Embryonic facial prominence (tissue), 1 donor: Measurements from ENCODE around the gene ATRN.
"Not testable (repeated sequence)": the region's sequence is repeated elsewhere in the genome, so short reads cannot be mapped to it uniquely, and the experiment has no call there.

ENCODE experiments used
- DNase-seq: peaks from one replicate; pipeline ENCODE4 v3.0.0-alpha.2; 2016; ENCODE audit errors: extremely low spot score

Gene ATRN

GRCh38 chr20:3515379-3516170, 44.8 kb downstream of the ATRN start:
- no peak for DNase-seq

GRCh38 chr20:3521852-3522740, 51.3 kb downstream of the ATRN start:
- no peak for DNase-seq

DNA sequence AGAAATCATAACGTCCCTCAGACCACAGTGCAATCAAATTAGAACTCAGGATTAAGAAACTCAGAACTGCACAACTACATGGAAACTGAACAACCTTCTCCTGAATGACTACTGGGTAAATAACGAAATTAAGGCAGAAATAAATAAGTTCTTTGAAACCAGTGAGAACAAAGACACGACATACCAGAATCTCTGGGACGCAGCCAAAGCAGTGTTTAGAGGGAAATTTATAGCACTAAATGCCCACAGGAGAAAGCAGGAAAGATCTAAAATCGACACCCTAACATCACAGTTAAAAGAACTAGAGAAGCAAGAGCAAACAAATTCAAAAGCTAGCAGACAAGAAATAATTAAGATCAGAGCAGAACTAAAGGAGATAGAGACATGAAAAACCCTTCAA, 53.9 kb downstream of the ATRN start:
- not testable (repeated sequence) for DNase-seq

- DNase-seq = no peak
Measured at GRCh38 chr20:3532089-3532615, 61.3 kb downstream of the ATRN start.

- DNase-seq = not testable (repeated sequence)
Measured at GRCh38 chr20:3537733-3538132, 66.9 kb downstream of the ATRN start.

- no peak for DNase-seq
Measured at GRCh38 chr20:3539311-3540107, 68.7 kb downstream of the ATRN start.

GRCh38 chr20:3541887-3542721, 71.3 kb downstream of the ATRN start:
- no peak for DNase-seq

DNA sequence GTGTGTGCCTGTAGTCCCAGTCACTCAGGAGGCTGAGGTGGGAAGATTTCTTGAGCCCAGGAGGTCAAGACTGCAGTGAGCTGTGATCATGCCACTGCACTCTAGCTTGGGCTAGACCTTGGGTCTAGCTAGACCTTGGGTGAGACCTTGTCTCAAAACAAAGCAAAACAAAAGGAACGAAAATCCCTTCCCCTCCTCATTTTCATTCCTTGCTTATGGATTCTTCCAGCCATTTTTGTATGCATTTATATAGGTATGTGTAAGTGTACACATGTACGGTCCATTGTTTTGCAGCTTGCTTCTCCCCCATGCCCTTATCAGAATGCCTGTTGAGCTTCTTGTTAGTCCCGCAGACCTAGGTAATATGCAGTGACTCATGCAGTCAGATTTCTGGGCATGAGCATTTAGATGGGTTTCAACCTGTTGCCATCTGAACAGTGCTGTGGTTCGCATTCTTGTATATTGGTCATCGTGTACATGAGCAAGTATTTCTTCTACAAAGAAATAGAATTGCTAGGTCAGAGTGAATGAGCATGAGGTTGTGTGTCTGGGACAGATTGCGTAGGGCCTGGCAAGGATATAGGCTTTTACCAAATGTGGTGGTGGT, 73.2 kb downstream of the ATRN start:
- DNase-seq = no peak

GRCh38 chr20:3545401-3545925, 74.6 kb downstream of the ATRN start:
- DNase-seq = no peak

- no peak for DNase-seq
Measured at GRCh38 chr20:3547906-3548305, 77.1 kb downstream of the ATRN start.

- DNase-seq = no peak
Measured at GRCh38 chr20:3550837-3551236, 80.0 kb downstream of the ATRN start.

- DNase-seq = no peak
Measured at GRCh38 chr20:3551681-3552434, 81.0 kb downstream of the ATRN start.

GRCh38 chr20:3553663-3554062, 82.8 kb downstream of the ATRN start:
- DNase-seq = no peak

DNA sequence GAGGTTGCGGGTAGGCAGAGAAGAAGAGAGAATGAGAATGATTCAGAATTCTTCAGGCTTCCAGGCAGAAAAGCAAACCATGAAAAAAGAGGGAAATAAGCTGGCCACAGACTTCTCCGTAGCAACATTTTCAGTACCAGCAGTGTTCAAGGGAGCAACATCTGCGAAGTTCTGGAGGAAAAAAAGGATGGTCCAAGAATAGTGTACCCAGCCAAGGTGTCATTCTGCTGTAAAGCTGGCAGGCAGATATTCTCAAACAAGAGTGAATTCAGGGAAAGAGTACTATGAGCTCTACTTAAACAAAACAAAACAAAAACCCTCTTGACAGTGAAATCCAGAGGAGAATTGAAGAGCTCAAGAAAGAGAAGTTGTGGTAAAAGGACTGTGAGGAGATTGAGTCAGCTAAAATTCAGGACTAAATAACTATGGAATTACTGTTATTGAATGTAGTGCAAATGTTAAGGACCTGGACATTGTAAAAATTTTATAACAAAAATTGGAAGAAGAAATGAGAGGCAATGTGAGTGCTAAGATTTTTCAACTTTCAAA, 86.5 kb downstream of the ATRN start:
- no peak for DNase-seq

DNA sequence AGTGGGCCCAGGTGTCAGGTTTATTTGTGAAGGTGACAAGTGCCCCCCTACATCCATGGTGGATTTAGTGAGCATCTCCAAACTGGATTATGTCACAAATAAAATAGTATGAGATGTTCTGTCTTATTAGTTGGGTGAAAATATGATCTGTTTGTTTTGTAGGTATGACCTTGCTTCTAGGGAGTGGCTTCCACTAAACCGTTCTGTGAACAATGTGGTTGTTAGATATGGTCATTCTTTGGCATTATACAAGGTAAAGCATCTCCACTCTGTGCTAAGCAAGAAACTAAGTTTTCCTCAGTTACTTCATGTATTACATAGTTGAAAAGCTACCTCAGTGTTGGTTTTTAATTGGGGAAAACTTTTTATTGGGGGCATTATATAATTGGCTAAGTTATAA, 88.4 kb downstream of the ATRN start:
- DNase-seq = no peak

- DNase-seq = no peak
Measured at GRCh38 chr20:3559637-3560036, 88.8 kb downstream of the ATRN start.

GRCh38 chr20:3560162-3560561, 89.3 kb downstream of the ATRN start:
- DNase-seq = no peak

DNA sequence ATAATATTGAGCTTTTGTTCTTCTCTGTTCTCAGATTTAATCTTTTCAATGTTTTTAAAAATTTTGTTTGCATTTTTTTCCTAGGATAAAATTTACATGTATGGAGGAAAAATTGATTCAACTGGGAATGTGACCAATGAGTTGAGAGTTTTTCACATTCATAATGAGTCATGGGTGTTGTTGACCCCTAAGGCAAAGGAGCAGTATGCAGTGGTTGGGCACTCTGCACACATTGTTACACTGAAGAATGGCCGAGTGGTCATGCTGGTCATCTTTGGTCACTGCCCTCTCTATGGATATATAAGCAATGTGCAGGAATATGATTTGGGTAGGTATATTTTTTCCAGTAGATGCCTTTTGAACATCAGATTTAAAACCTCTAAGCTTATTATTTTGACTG, 89.8 kb downstream of the ATRN start:
- DNase-seq = no peak

- no peak for DNase-seq
Measured at GRCh38 chr20:3563133-3563532, 92.3 kb downstream of the ATRN start.
